HL-60 (cell line): ENCODE data around the gene TAS2R41.

Experiments
- CTCF ChIP-seq: IDR thresholded peaks from one replicate; pipeline ENCODE4 v1.5.1; 2011; ENCODE audit warnings: low read length, control low read depth, inconsistent platforms; ENCODE audit not compliant: insufficient read depth
- GABPA ChIP-seq: IDR thresholded peaks from 2 replicates; pipeline ENCODE4 v1.6.1; 2012; ENCODE audit warnings: low read depth
- POLR2AphosphoS5 ChIP-seq: IDR thresholded peaks from 2 replicates; pipeline ENCODE4 v1.6.1; 2012; ENCODE audit warnings: low read depth
- REST ChIP-seq: IDR thresholded peaks from 2 replicates; pipeline ENCODE4 v1.6.1; 2012; ENCODE audit warnings: low read depth; ENCODE audit not compliant: insufficient replicate concordance
- SPI1 ChIP-seq: IDR thresholded peaks from 2 replicates; pipeline ENCODE4 v1.6.1; 2012; ENCODE audit warnings: low read depth, mild to moderate bottlenecking, borderline replicate concordance

- no peak for TF ChIP-seq CTCF
- TF ChIP-seq SPI1 = no peak
- no peak for TF ChIP-seq POLR2AphosphoS5
- no peak for TF ChIP-seq REST
- no peak for TF ChIP-seq GABPA
Measured at GRCh38 chr7:143487566-143487965, 9.9 kb downstream of the TAS2R41 start.
